ENCODE data around the gene MUC22. TPM values are rescaled to one million over a fixed set of nuclear protein-coding genes. Genes with fewer than 3 reads are reported as not detected.

Gene MUC22
- total RNA-seq, 1 experiment from 2014 or later: not detected

GRCh38 chr6:31075528-31075927 lies 65.3 kb downstream of the MUC22 start:
- DNase-seq (ENCODE audit: low spot score): no peak

- DNase-seq (ENCODE audit: low spot score): no peak
Observed at GRCh38 chr6:31076611-31077010, 66.3 kb downstream of the MUC22 start.

- DNase-seq (ENCODE audit: low spot score): peak; percentile 58
Observed at GRCh38 chr6:31079656-31080261, 69.5 kb downstream of the MUC22 start.

GRCh38 chr6:31081872-31082271 lies 71.6 kb downstream of the MUC22 start:
- no peak for DNase-seq (ENCODE audit: low spot score)

- peak; percentile 79 for DNase-seq (ENCODE audit: low spot score)
Observed at GRCh38 chr6:31083742-31084354, 73.6 kb downstream of the MUC22 start.

Other genes starting within 250 kb of the MUC22 start
- 16.0 and 30.1 TPM in 2 replicates for gene DDR1, start 126.0 kb upstream of the MUC22 start, total RNA-seq (2014; rRNA removed; shearing (Covaris generic))
- 8.4 and 8.5 TPM in 2 replicates for gene GTF2H4, start 102.3 kb upstream of the MUC22 start, total RNA-seq (2014; rRNA removed; shearing (Covaris generic))
- gene VARS2, start 96.2 kb upstream of the MUC22 start, total RNA-seq (2014; rRNA removed; shearing (Covaris generic)): 10.5 and 17.6 TPM in 2 replicates
- not detected in 2 replicates for gene SFTA2, start 78.3 kb upstream of the MUC22 start, total RNA-seq (2014; rRNA removed; shearing (Covaris generic))
- not detected in 2 replicates for gene MUCL3, start 69.5 kb upstream of the MUC22 start, total RNA-seq (2014; rRNA removed; shearing (Covaris generic))
- gene MUC21, start 26.8 kb upstream of the MUC22 start, total RNA-seq (2014; rRNA removed; shearing (Covaris generic)): not detected in 2 replicates
- not detected in 2 replicates for gene C6orf15, start 102.1 kb downstream of the MUC22 start, total RNA-seq (2014; rRNA removed; shearing (Covaris generic))
- gene PSORS1C1, start 104.3 kb downstream of the MUC22 start, total RNA-seq (2014; rRNA removed; shearing (Covaris generic)): 0.06 and 0.35 TPM in 2 replicates
- gene CDSN, start 110.0 kb downstream of the MUC22 start, total RNA-seq (2014; rRNA removed; shearing (Covaris generic)): not detected in 2 replicates
- gene PSORS1C2, start 128.6 kb downstream of the MUC22 start, total RNA-seq (2014; rRNA removed; shearing (Covaris generic)): not detected in 2 replicates
- 12.6 and 12.7 TPM in 2 replicates for gene CCHCR1, start 147.3 kb downstream of the MUC22 start, total RNA-seq (2014; rRNA removed; shearing (Covaris generic))
- 14.7 and 18.8 TPM in 2 replicates for gene TCF19, start 148.1 kb downstream of the MUC22 start, total RNA-seq (2014; rRNA removed; shearing (Covaris generic))
- not detected in 2 replicates for gene POU5F1, start 160.2 kb downstream of the MUC22 start, total RNA-seq (2014; rRNA removed; shearing (Covaris generic))